ENCODE data around the gene QRSL1.

The QRSL1 gene

DNA sequence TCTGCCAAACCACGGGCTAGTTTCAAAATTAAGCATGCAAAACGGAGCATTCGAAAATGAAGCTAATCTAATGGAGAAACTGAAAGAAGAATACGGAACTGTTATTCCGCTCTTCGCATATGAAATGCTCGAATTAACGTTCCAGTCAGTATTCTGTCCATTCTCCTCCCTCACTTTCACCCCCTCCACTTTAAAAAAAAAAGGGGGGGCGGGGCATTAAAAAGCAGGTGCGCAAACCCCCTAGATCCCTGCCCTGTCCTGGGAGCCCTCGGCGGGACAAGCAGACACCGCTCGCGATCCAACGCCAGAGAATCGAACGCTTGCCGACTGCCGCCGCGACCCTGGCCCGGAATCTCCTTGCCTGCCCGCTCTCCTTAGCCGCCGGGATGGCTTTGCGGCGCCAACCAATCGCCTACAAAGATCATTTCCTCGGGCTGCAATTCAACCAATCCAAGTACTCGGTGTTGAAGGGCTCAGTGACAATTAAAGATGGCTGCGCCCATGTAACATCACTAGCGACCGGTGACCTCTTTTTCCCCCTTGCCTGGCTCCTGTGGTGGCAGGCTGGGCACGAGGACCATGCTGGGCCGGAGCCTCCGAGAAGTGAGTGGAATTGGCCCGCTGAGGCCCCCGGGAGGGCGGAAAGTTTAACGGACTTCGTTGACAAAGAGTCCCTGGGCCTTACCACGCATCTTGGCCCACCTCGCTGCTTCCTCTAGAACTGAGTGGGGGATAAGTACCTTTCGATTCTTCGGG lies at the start of gene QRSL1, which contains the start of gene RTN4IP1:
QRSL1 (plus strand) TSS at position 476 of the 756 bp plus-strand sequence; CDS start at position 580, 104 bp downstream.
RTN4IP1 (minus strand) TSS at position 396 of the 756 bp plus-strand sequence. CDS start 477 bp downstream, outside the sequence.
- in situ Hi-C loops (cut with HindIII; ENCODE audit: low sequenced_read_pairs): no loop called here

- in situ Hi-C loops (cut with HindIII; ENCODE audit: low sequenced_read_pairs): loop anchor here (10.0 kb wide), 2 partner anchors 53 to 413 kb away; no protein-coding TSS in a partner anchor
These were observed 47.9 kb upstream of the QRSL1 start for GRCh38 chr6:106581468-106581867.

DNA sequence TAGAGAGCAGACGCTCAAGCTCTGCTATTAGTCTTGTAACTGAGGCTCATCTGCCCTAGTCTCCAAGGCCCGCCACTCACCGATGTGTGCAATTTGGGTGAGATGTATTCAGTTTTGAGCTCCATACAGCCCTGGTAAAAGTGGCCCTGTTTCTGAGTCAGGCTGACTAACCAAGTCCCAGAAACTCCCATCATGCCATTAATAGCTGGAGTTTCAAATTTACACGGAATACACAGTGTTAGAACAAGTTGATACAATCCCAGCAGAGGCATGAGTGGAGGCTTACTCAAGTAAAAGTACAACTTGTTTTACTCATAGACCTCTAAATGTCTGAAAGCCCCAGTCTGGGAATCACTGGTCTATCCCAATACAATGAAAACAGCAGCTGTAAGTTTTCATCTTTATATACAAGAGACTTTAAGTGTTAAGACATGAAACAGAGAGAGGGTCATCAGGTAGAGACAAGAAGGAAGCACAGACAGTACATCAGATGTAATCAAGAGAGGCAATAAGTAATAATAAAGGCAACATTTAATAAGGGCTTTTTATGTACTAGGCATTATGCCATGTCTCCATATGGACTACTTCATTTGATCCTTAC lies 42.5 kb upstream of the QRSL1 start:
- in situ Hi-C loops (cut with HindIII; ENCODE audit: low sequenced_read_pairs): loop anchor here (10.0 kb wide), 2 partner anchors 48 to 408 kb away; no protein-coding TSS in a partner anchor

- in situ Hi-C loops (cut with HindIII; ENCODE audit: low sequenced_read_pairs): loop anchor here (10.0 kb wide), 2 partner anchors 46 to 406 kb away; no protein-coding TSS in a partner anchor
These were observed 40.4 kb upstream of the QRSL1 start for GRCh38 chr6:106588937-106589336.

GRCh38 chr6:106591111-106591825 lies 38.1 kb upstream of the QRSL1 start:
- in situ Hi-C loops (cut with HindIII; ENCODE audit: low sequenced_read_pairs): no loop called here

DNA sequence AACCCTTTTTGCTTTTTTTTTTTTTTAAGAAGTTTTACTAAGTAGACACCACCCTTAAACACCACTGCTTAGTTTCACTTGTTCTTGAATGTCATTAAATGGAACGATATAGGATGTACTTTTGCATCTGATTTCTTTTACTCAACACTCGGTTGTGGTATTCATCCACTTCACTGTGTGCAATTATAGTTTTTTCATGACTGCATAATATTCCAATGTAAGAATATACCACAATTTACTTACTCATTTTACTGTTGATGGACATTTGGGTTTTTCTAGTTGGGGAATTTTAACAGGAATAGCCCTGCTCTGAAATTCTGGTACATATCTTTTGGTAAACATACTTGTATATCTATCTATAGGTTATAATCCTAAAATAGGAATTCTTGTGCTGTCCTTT lies 29.9 kb upstream of the QRSL1 start:
- in situ Hi-C loops (cut with HindIII; ENCODE audit: low sequenced_read_pairs): no loop called here

- in situ Hi-C loops (cut with HindIII; ENCODE audit: low sequenced_read_pairs): no loop called here
These were observed 29.0 kb upstream of the QRSL1 start for GRCh38 chr6:106600329-106600728.

DNA sequence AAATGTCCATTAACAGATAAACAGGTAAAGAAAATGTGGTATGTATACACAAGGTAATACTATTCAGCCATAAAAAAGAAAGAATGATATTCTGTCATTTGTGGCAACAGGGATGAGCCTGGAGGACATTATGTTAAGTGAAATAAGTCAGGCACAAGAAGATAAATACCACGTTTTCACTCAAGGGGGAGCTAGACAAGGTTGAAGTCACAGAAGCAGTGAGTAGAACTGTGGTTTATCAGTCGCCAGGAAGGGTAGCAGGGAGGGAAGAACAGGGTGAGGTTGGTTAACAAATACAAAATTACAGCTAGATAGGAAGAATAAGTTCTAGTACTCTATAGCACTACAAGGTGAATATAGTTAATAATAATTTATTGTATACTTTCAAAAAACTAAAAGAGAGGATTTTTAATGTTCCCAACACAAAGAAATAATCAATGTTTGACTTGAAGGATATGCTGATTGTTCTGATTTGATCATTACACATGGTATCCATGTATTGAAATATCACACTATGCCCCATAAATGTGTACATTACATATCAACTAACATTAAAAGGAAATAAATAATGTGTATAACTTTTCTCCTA lies 21.2 kb upstream of the QRSL1 start:
- in situ Hi-C loops (cut with HindIII; ENCODE audit: low sequenced_read_pairs): no loop called here

DNA sequence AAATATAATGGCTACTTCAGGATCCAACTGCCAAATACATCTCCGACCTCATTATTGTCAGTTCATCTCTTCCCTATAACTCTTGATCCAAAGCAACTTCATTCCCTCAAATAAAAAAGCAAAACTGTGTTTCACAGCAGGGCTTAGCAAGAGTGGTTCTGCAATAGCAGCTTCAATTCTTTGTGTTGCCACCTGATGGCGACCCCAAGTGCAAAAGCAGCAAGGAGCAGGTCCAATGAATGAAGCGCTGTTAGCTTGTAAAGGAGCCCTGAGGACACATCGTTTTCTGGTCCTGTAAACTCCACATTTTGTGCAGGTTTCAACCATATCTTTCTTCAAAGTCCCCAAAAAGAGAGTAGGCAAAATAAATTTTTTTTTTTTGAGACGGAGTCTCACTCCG lies 19.7 kb upstream of the QRSL1 start:
- in situ Hi-C loops (cut with HindIII; ENCODE audit: low sequenced_read_pairs): no loop called here

GRCh38 chr6:106611030-106611429 lies 18.3 kb upstream of the QRSL1 start:
- in situ Hi-C loops (cut with HindIII; ENCODE audit: low sequenced_read_pairs): no loop called here

- in situ Hi-C loops (cut with HindIII; ENCODE audit: low sequenced_read_pairs): no loop called here
These were observed 16.5 kb upstream of the QRSL1 start for GRCh38 chr6:106612671-106613416.

GRCh38 chr6:106613590-106613989 lies 15.8 kb upstream of the QRSL1 start:
- in situ Hi-C loops (cut with HindIII; ENCODE audit: low sequenced_read_pairs): no loop called here

GRCh38 chr6:106614166-106614565 lies 15.2 kb upstream of the QRSL1 start:
- in situ Hi-C loops (cut with HindIII; ENCODE audit: low sequenced_read_pairs): no loop called here

DNA sequence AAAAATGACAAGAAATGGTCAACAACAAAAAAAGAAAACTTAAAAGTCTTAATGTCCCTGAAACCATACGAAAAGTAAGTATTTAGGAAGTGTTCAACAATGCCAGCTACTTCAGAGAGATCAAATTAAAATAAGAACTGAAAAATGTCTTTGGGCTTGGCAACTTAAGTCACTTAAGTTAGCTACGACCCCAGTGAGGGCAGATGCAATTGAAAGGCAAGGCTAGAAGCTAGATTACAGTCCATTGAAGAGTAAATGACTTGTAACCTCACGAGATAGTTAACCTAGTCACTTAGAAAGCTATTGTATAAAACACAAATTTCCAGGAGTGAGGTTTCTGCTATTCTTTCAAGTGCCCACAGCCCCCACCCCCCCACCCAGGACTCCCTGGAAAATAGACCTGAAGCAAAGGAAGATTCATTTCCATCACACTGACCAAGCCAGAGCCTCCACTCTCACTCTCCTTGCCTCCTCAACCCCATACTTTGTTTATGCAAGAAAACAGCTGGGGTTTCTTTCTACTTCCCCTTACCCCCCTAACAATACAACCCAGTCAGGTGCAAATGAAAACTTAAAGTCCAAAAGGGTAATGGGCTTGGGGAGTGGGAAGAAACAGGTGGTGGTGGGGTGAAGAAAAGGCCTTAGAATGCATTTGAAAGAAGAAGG lies 14.7 kb upstream of the QRSL1 start:
- in situ Hi-C loops (cut with HindIII; ENCODE audit: low sequenced_read_pairs): no loop called here

DNA sequence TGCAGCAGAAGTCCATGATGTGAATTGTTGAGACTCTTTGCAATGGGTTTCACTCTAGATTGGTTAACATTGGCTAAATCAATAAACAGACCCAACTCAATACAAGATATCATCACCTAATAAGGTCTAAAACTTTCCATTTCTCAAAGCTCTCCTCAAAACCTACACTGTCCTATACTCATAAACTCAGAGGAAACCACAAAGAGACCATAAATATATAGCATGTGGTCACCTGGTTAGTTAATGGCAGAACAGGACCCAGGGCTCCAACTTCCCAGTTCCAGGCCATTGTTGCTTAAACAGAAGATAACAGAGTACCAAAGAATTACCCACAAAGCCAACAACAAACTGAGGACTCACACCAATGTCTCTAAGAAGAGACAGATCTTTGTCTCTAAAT lies 12.1 kb upstream of the QRSL1 start:
- in situ Hi-C loops (cut with HindIII; ENCODE audit: low sequenced_read_pairs): no loop called here

DNA sequence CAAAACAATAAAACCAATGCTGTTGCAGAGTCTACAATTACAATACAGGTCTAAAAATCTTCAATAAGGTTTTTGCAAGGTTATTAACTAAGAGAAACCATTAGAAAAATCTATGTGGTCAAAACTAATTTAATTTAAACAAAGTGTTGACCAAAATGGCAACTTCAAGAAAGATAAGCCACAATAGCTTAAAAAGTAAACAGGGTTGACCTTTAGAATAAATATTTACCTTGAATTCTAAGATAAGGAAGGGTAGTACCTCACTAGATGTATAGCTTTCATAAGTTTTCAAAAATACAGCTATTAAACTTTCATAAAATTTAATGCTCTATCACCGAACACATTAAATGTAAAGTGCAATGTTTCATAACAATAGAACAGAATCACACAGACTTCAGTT lies 11.5 kb upstream of the QRSL1 start:
- in situ Hi-C loops (cut with HindIII; ENCODE audit: low sequenced_read_pairs): no loop called here

GRCh38 chr6:106618324-106618723 lies 11.1 kb upstream of the QRSL1 start:
- in situ Hi-C loops (cut with HindIII; ENCODE audit: low sequenced_read_pairs): no loop called here

DNA sequence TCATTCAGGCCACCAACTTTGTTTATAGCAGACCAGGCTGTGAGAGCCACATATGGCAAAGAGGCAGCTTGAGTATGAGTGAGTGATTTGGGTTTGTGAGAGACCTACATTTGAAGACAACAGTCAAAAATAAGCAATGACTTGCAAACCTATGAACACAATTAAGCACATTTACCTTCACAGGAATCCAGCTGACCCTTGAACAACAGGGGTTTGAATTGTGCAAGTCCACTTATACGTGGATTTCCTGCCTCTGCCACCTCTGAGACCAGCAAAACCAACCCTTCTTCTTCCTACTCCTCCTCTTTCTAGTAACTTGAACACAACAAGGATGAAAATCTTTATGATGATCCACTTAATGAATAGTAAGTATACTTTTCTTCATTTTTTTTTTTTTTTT lies 10.2 kb upstream of the QRSL1 start:
- in situ Hi-C loops (cut with HindIII; ENCODE audit: low sequenced_read_pairs): no loop called here

DNA sequence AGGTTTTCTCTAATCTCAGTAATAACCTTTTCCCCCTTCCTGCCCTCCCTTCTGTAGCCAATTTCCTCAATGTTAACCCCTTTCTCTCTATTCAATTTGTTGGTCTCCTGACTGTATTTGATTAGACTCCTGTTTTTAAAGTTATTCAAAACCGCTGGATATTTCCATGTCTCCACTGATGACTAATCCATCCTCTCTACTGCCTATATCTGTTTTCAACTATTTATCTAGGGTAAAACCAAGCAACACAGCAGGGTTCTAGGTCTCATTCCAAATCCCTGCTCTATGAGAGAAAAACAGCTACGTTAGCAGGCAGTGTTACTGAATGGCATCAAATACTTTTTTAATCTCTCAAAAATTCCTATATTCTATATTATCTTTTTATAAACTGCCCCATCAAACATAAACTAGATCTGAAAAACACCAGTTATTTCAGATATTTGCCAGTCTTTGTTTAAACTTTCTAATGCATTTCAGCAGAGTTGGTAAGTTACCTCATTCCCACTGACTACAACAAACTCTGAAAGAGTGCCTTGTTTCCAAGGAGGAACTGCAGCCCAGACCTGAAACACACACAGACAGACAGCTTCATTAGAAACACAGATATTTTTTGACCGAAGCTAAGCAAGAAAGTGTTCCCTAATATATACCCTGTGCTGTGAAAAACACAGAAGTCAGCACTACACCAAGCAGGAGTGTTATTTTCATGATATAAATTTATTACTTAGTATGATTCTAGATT lies 8.3 kb upstream of the QRSL1 start:
- in situ Hi-C loops (cut with HindIII; ENCODE audit: low sequenced_read_pairs): no loop called here

Data from DLD1 (cell line).